Muscle of leg (tissue), 11 donors: ENCODE results near the gene FAM120A. TPM values are rescaled to one million over a fixed set of nuclear protein-coding genes. Genes with fewer than 3 reads are reported as not detected.

Experiments used
- DNase-seq: peaks from one replicate; pipeline ENCODE4 v3.0.0; 2013
- H3K27ac ChIP-seq: one replicate; pipeline ENCODE4 v1.5.1; 2013; ENCODE audit warnings: mild to moderate bottlenecking, low read length, control low read depth
- H3K27me3 ChIP-seq: one replicate; pipeline ENCODE4 v1.6.1; 2013; ENCODE audit warnings: low read length; ENCODE audit not compliant: control insufficient read depth, insufficient read depth
- H3K36me3 ChIP-seq: one replicate; pipeline ENCODE4 v1.6.1; 2013; ENCODE audit warnings: low read length; ENCODE audit not compliant: control insufficient read depth, insufficient read depth
- H3K4me1 ChIP-seq: one replicate; pipeline ENCODE4 v1.6.1; 2013; ENCODE audit warnings: low read length; ENCODE audit not compliant: control insufficient read depth, insufficient read depth
- H3K4me3 ChIP-seq: one replicate; pipeline ENCODE4 v1.5.1; 2013; ENCODE audit warnings: low read length, control low read depth
- H3K9me3 ChIP-seq: replicated peaks from 2 replicates; pipeline ENCODE4 v1.6.1; 2013; ENCODE audit warnings: low read depth, low read length; ENCODE audit not compliant: control insufficient read depth
- WGBS: methylation state at CpG from one replicate; pipeline ENCODE4 v1.1.5; 2013; ENCODE audit warnings: missing lambda C conversion rate; ENCODE audit not compliant: insufficient coverage; 5-methylcytosine and 5-hydroxymethylcytosine counted together
- polyA plus RNA-seq, 8 donors: library from polyadenylated mRNA; unstranded; fragments of 120-200 nt; gene quantifications; one replicate each; pipeline versions ENCODE4 v1.2.1 to v1.2.3, GENCODE V29; 2013; ENCODE audit warnings: inconsistent platforms in 1 of 8, low replicate concordance in 1 of 8; ENCODE audit not compliant: insufficient read length in 8 of 8, insufficient read depth in 1 of 8
- total RNA-seq: library from RNA; stranded (reverse); fragments of 120-200 nt; gene quantifications from one replicate; pipeline ENCODE4 v1.2.4, GENCODE V29; 2013

FAM120A gene
- total and polyA plus RNA-seq, 9 donors = 45.8 to 68.3 (median 61.3) TPM

- Histone ChIP-seq H3K27ac (no peak overlapping the region), H3K36me3 (no peaks in the 10 kb centered on the region), H3K4me3 (no peak overlapping the region), H3K27me3 (no peaks in the 10 kb centered on the region), H3K4me1 (peaks cover 39% of the 10 kb centered on the region), H3K9me3 (peaks cover 2% of the 10 kb centered on the region)
- DNase-seq = no peak
- 73% methylated on average over 2 of the region's 4 CpGs for WGBS
These were observed 144.9 kb downstream of the FAM120A start for GRCh38 chr9:93596399-93596798.

GRCh38 chr9:93597142-93597706 lies 145.7 kb downstream of the FAM120A start:
- no peaks in the 10 kb centered on the region for H3K27me3 ChIP-seq
- peaks cover 34% of the 10 kb centered on the region for H3K4me1 ChIP-seq
- no peaks in the 10 kb centered on the region for H3K36me3 ChIP-seq
- WGBS = 88% methylated on average over 6 of the region's 6 CpGs
- peaks cover 2% of the 10 kb centered on the region for H3K9me3 ChIP-seq
- no peak overlapping the region for H3K27ac ChIP-seq
- no peak for DNase-seq
- H3K4me3 ChIP-seq = no peak overlapping the region

GRCh38 chr9:93597871-93598646 lies 146.6 kb downstream of the FAM120A start:
- Histone ChIP-seq H3K36me3 (no peaks in the 10 kb centered on the region), H3K4me3 (no peak overlapping the region), H3K27me3 (no peaks in the 10 kb centered on the region), H3K27ac (no peak overlapping the region), H3K9me3 (peaks cover 1% of the 10 kb centered on the region), H3K4me1 (peaks cover 30% of the 10 kb centered on the region)
- DNase-seq = no peak
- 75% methylated on average over 10 of the region's 15 CpGs for WGBS

GRCh38 chr9:93598647-93599241 lies 147.3 kb downstream of the FAM120A start:
- H3K27me3 ChIP-seq = no peaks in the 10 kb centered on the region
- peaks cover 30% of the 10 kb centered on the region for H3K4me1 ChIP-seq
- H3K9me3 ChIP-seq = no peaks in the 10 kb centered on the region
- H3K27ac ChIP-seq = no peak overlapping the region
- WGBS = 50% methylated on average over 9 of the region's 11 CpGs
- no peak overlapping the region for H3K4me3 ChIP-seq
- peak; percentile 65 for DNase-seq
- no peaks in the 10 kb centered on the region for H3K36me3 ChIP-seq

- H3K36me3 ChIP-seq = no peaks in the 10 kb centered on the region
- H3K4me3 ChIP-seq = no peak overlapping the region
- H3K4me1 ChIP-seq = peaks cover 21% of the 10 kb centered on the region
- H3K27ac ChIP-seq = no peak overlapping the region
- no peaks in the 10 kb centered on the region for H3K9me3 ChIP-seq
- DNase-seq = no peak
- H3K27me3 ChIP-seq = no peaks in the 10 kb centered on the region
- WGBS = 64% methylated on average over 15 of the region's 17 CpGs
These were observed 148.3 kb downstream of the FAM120A start for GRCh38 chr9:93599571-93600403.

- 28% methylated on average over 3 of the region's 3 CpGs for WGBS
- peaks cover 3% of the 10 kb centered on the region for H3K9me3 ChIP-seq
- no peaks in the 10 kb centered on the region for H3K27me3 ChIP-seq
- H3K36me3 ChIP-seq = no peaks in the 10 kb centered on the region
- H3K4me1 ChIP-seq = peaks cover 21% of the 10 kb centered on the region
- no peak for DNase-seq
- H3K27ac ChIP-seq = no peak overlapping the region
- H3K4me3 ChIP-seq = no peak overlapping the region
These were observed 149.0 kb downstream of the FAM120A start for GRCh38 chr9:93600504-93600903.

GRCh38 chr9:93601063-93601462 lies 149.6 kb downstream of the FAM120A start:
- DNase-seq = no peak
- peaks cover 21% of the 10 kb centered on the region for H3K4me1 ChIP-seq
- H3K36me3 ChIP-seq = no peaks in the 10 kb centered on the region
- WGBS = 27% methylated on average over 3 of the region's 4 CpGs
- no peaks in the 10 kb centered on the region for H3K27me3 ChIP-seq
- no peak overlapping the region for H3K4me3 ChIP-seq
- peaks cover 5% of the 10 kb centered on the region for H3K9me3 ChIP-seq
- H3K27ac ChIP-seq = no peak overlapping the region

- WGBS = 8% methylated on average over 2 of the region's 5 CpGs
- H3K4me3 ChIP-seq = no peak overlapping the region
- H3K27me3 ChIP-seq = no peaks in the 10 kb centered on the region
- DNase-seq = no peak
- H3K9me3 ChIP-seq = peaks cover 5% of the 10 kb centered on the region
- peaks cover 21% of the 10 kb centered on the region for H3K4me1 ChIP-seq
- H3K27ac ChIP-seq = no peak overlapping the region
- no peaks in the 10 kb centered on the region for H3K36me3 ChIP-seq
These were observed 150.2 kb downstream of the FAM120A start for GRCh38 chr9:93601666-93602065.

GRCh38 chr9:93603011-93603410 lies 151.5 kb downstream of the FAM120A start:
- 93% methylated on average over 14 of the region's 15 CpGs for WGBS
- Histone ChIP-seq H3K4me3 (no peak overlapping the region), H3K27ac (no peak overlapping the region), H3K4me1 (peaks cover 21% of the 10 kb centered on the region), H3K9me3 (peaks cover 10% of the 10 kb centered on the region), H3K27me3 (no peaks in the 10 kb centered on the region), H3K36me3 (no peaks in the 10 kb centered on the region)
- no peak for DNase-seq

GRCh38 chr9:93603906-93604326 lies 152.4 kb downstream of the FAM120A start:
- DNase-seq = no peak
- Histone ChIP-seq H3K36me3 (no peaks in the 10 kb centered on the region), H3K27ac (no peak overlapping the region), H3K9me3 (peaks cover 15% of the 10 kb centered on the region), H3K4me1 (peaks cover 16% of the 10 kb centered on the region), H3K27me3 (no peaks in the 10 kb centered on the region), H3K4me3 (no peak overlapping the region)
- 100% methylated on average over 3 of the region's 4 CpGs for WGBS
